B cell (primary cell): Measurements from ENCODE around the gene DHX9.

Source experiments
- EZH2 ChIP-seq: IDR thresholded peaks from 2 replicates; pipeline ENCODE4 v1.6.1; 2012; ENCODE audit warnings: borderline replicate concordance, low read depth, mild to moderate bottlenecking, moderate library complexity, low read length; ENCODE audit not compliant: insufficient read depth, poor library complexity, severe bottlenecking
- TF ChIP-seq, protein P1 (sequence below): fragments of 200-600 bp; IDR thresholded peaks from one replicate; pipeline ENCODE4 v1.8.0; 2022; ENCODE audit warnings: antibody characterized with exemption, mild to moderate bottlenecking

- TF ChIP-seq EZH2: no peak
- TF ChIP-seq, protein P1, sequence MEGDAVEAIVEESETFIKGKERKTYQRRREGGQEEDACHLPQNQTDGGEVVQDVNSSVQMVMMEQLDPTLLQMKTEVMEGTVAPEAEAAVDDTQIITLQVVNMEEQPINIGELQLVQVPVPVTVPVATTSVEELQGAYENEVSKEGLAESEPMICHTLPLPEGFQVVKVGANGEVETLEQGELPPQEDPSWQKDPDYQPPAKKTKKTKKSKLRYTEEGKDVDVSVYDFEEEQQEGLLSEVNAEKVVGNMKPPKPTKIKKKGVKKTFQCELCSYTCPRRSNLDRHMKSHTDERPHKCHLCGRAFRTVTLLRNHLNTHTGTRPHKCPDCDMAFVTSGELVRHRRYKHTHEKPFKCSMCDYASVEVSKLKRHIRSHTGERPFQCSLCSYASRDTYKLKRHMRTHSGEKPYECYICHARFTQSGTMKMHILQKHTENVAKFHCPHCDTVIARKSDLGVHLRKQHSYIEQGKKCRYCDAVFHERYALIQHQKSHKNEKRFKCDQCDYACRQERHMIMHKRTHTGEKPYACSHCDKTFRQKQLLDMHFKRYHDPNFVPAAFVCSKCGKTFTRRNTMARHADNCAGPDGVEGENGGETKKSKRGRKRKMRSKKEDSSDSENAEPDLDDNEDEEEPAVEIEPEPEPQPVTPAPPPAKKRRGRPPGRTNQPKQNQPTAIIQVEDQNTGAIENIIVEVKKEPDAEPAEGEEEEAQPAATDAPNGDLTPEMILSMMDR: no peak
These were observed 88.7 kb downstream of the DHX9 start for GRCh38 chr1:182927693-182928433.
